K562 (cell line): ENCODE measurements around the gene RPP14. TPM values are rescaled to one million over a fixed set of nuclear protein-coding genes. Genes with fewer than 3 reads are reported as not detected.

Experiments used
- GTF2B ChIP-seq: IDR thresholded peaks from 2 replicates; pipeline ENCODE4 v1.6.1; 2011; ENCODE audit not compliant: insufficient read length; ENCODE audit errors: extremely low read depth
- HOMEZ ChIP-seq: fragments of 250-450 bp; sonication (Bioruptor Pico); IDR thresholded peaks from 2 replicates; pipeline ENCODE4 v1.4.0; 2020; ENCODE audit warnings: mild to moderate bottlenecking, moderate library complexity
- KDM1A ChIP-seq, 2 experiments: fragments of 450-650 bp; IDR thresholded peaks; 2 replicates each; pipeline ENCODE4 v1.6.1; 2016; ENCODE audit warnings: mild to moderate bottlenecking in 2 of 2
- MBD1 ChIP-seq: fragments of 250-450 bp; sonication (Bioruptor Pico); IDR thresholded peaks from 2 replicates; pipeline ENCODE4 v1.8.0; 2022; ENCODE audit warnings: inconsistent platforms
- NFE2 ChIP-seq: IDR thresholded peaks from 2 replicates; pipeline ENCODE4 v1.6.1; 2014; ENCODE audit warnings: antibody characterized with exemption, low read depth
- NR4A1 ChIP-seq, 2 experiments: fragments of 250-450 bp in 1 of 2; fragments of 450-650 bp in 1 of 2; sonication (Bioruptor Pico) in 1 of 2; IDR thresholded peaks; 2 replicates each; pipeline versions ENCODE4 v1.4.0 to v1.6.1; 2016 to 2020; ENCODE audit warnings: mild to moderate bottlenecking in 2 of 2, missing compliant biosample characterization in 1 of 2, missing genetic modification characterization in 1 of 2, moderate library complexity in 1 of 2
- RERE ChIP-seq: sonication (generic); formaldehyde crosslinking; IDR thresholded peaks from 2 replicates; pipeline ENCODE4 v1.8.0; 2023; ENCODE audit warnings: missing genetic modification reagents, mild to moderate bottlenecking, borderline replicate concordance
- ZHX1 ChIP-seq: fragments of 150-350 bp; conservative IDR thresholded peaks from 2 replicates; pipeline ENCODE4 v1.6.1; 2014; ENCODE audit warnings: low read length
- ZNF507 ChIP-seq: conservative IDR thresholded peaks from 2 replicates; pipeline ENCODE4 v1.6.1; 2017; ENCODE audit warnings: missing genetic modification characterization, missing compliant biosample characterization
- polyA plus RNA-seq, 8 experiments: library from polyadenylated mRNA; depleted of rRNA in 4 of 8; stranded (reverse) in 5 of 8; unstranded in 3 of 8; fragments of >200 nt; fragmentation: Nextera tagmentation in 2 of 8; fragmentation: Illumina TruSeq in 1 of 8; extraction: Ambion mirVana in 2 of 8; extraction: Trizol in 1 of 8; gene quantifications; 2 replicates each; pipeline versions ENCODE4 v1.2.1 to v1.2.3, GENCODE V29; 2011 to 2014; ENCODE audit warnings: inconsistent platforms in 1 of 8, missing spikeins in 1 of 8
- total RNA-seq, 7 experiments: library from RNA; depleted of rRNA in 6 of 7; stranded (reverse); fragments of >200 nt in 6 of 7; fragmentation: Illumina TruSeq in 2 of 7; extraction: Trizol in 2 of 7; gene quantifications; 2 replicates each; pipeline versions ENCODE4 v1.2.1 to v1.2.3, GENCODE V29; 2011 to 2021; ENCODE audit warnings: low replicate concordance in 1 of 7

Gene RPP14
- total and polyA plus RNA-seq, 9 of the 15 experiments (the other 6 are each of a cell fraction or from before 2014, with no cell fraction given), result 13.5 to 20.8 (median 15.4) TPM

DNA sequence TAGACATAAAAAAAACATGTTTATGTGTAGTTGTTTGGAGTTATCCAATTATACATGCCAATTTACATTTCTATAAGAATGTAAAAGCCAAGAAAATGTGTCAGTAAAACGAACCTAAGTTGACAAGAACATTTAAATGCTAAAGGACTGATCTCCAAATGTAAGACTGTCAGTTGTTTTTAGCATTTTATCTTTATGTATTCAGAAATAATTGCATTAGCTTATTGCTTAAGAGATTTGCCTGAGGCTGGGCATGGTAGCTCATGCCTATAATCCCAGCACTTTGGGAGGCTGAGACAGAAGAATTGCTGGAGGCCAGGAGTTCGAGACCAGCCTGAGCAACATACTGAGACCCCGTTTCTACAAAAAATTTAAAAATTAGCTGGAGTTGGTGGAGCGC, 53.6 kb downstream of the RPP14 start (continued):
- TF ChIP-seq NR4A1 (CRISPR knock-in tag; IDR thresholded peaks at IDR 0.05) (no peak), NR4A1 (tag; IDR thresholded peaks at IDR 0.05) (no peak), ZNF507 (tag) (no peak), MBD1 (CRISPR knock-in tag) (no peak), ZHX1 (no peak), NFE2 (no peak), HOMEZ (no peak), GTF2B (no peak), RERE (no peak), KDM1A (IDR thresholded peaks at IDR 0.05) (no peak)
